Hippocampal formation (tissue), 2 donors: Measurements from ENCODE around the gene MANF.

Experiments used
- DNase-seq, 2 donors: peaks; one replicate each; lab custom pipeline; 2025; lab: John Stamatoyannopoulos, UW

Gene MANF

GRCh38 chr3:51436998-51437639 lies 52.0 kb downstream of the MANF start:
- DNase-seq = no peak
